CD4-positive, alpha-beta T cell treated with Interleukin-4 for 1 hour (primary cell): ENCODE measurements around the gene LRRC72.
"Not testable (repeated sequence)": the region's sequence is repeated elsewhere in the genome, so short reads cannot be mapped to it uniquely, and the experiment has no call there.

ENCODE experiments used
- DNase-seq, 2 donors: peaks; one replicate each; pipeline ENCODE4 v3.0.0-alpha.2; 2020 to 2022

Gene LRRC72

DNA sequence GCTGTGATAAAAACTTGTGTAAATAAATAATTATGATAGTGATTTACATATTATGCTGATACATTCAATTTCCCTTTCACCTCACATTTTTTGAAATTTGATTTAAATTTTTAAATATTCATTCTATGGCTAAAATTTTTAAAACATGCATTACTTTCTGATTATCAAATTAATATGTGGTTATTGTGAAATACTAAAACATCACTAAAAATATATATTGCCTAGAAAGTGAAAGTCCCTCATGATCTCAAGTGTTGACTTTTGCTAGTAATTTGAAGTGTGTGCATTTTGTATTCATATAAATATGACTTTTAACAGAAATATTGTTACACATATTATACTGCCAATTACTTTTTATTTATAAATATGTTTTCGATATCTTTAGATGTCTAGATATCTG is 3.1 kb downstream of the LRRC72 start:
- DNase-seq = no peak

- DNase-seq = no peak
These were observed 5.1 kb downstream of the LRRC72 start for GRCh38 chr7:16531707-16532106.

DNA sequence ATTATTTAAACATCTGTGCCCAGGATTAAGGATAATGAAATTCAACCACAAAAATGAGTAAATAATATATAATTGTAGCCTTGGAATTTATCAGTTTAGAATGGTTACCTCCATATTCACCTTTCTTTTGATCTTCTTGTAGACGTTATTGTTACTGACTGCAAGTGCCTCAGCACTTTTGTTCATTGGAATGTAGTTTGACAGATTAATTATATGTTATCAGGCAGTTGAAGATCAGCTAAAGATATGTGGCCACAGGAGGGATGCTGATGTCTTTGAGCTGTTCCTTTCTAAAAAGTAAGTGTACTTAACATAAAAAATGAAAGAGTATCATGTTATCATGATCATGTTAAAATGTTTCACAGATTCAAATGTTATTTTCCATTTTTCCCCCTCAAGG is 5.6 kb downstream of the LRRC72 start:
- DNase-seq = no peak

DNA sequence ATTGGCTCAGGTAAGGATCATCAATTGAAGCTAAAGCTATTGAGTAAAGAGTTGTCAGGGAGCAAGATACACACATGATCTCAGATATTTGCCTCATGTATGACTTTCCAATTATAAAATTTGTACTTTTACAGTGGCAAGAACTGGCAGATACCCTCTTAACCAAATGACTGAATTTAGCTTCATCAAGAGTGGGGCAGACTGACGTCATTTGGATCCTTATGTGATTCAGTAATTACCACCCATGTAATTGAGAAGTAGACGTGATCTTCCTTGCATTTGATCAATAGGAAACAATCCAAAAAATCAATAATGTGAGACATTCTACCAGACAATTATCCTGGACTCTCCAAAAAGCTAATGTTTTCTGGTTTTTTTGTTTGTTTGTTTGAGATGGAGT is 8.9 kb downstream of the LRRC72 start:
- no peak for DNase-seq

GRCh38 chr7:16540559-16540958 is 13.9 kb downstream of the LRRC72 start:
- not testable (repeated sequence) for DNase-seq

GRCh38 chr7:16542401-16542800 is 15.8 kb downstream of the LRRC72 start:
- DNase-seq = no peak

- no peak for DNase-seq
These were observed 16.8 kb downstream of the LRRC72 start for GRCh38 chr7:16543456-16543855.

DNA sequence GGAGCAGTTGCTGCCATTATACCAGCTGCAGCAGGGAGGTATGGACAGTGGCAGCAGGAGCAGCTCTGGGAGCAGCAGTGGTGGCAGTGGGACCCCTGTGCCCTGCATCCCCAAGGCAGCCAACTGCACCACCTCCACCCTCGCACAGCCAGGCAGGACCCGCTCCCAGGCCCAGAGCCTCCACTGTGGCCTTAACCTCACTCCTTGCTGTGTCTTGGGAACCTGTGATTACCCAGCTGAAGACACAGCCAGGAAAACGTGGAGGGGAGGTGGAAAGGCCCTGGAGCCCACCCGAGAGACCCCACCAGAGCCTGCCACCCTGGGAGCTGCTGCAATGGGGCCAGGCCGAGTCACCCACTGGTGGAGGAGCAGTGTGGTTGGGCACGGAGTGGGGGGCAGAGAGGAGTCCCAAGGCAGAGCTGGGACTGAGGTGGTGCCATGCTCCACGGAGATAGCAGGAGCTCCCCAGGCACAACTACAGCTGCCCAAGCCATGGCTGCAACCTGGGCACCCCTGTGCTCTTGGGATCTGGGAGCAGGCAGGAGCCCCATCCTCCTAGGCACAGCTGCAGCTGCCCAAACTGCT is 20.4 kb downstream of the LRRC72 start:
- DNase-seq = no peak

DNA sequence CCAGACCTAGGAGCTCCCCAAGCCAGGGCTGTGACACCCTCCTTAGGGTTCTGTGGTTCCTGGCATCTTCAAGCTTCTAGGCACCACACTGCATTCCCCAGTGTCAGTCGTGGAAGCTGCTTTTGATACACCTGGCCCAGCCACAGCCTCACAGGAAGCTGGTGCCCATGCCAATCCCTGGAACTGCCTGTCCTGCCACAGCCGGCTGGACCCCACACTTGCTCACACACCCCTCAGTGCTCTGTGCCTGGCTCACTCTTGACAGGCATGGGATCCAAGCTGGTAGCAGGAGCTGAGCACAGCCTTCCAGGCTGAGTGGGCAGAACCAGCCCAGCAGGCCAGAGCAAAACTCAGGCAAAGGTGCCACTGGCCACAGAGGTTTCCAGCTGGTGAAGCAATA is 21.8 kb downstream of the LRRC72 start:
- DNase-seq = no peak

GRCh38 chr7:16550671-16551070 is 24.0 kb downstream of the LRRC72 start:
- no peak for DNase-seq

DNA sequence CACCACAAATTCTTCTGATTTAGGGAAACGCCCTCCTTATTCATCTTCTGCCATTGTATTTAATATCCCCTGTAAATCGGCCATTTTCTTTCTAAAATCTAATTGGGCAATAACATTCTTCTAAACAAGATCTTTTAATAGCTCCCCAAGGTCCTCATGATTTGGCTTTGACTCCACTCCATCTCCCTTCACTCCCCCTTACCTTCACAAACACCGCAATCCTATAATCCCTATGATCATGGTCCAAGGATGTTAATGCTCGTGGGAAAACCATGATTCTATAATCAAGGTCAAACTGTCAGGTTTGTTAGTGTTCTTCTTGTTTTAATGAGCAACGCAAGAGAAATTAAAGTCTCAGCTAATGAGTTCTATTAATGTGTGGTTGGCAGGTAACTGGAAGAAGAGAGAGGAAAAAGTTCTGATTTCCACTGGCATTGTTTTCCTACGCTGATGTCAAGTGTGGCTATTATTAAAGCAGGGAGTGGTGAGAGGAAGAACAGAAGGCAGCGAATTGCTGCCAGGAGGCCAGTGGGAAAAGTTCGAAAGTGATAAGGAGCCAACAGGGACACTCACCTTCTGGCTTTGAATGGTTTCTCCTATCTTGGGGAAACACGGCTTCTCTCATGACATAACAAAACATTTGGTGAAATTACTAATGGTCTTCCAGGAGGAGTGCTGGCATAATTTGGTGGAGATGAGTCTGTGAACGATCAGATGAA is 28.1 kb downstream of the LRRC72 start:
- no peak for DNase-seq

DNA sequence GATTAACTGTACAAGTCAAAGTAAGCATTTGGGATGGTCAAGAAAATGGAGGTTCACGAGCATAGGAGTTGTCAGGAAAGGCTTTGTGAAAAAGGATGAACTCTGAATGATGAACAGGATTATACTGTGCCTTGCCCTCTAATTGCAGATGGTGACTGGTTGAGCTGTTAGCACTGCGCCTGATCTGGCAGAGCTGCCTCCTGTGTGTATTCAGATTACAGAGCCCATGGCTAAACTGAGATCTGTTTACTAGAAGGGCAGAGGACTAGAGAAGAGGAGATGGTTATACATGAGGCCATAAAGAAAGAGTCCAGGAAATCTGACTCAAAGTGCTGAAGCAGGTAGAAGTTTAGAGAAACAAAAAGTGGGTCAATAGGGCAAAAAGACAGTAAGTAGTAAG is 29.7 kb downstream of the LRRC72 start:
- DNase-seq = no peak

DNA sequence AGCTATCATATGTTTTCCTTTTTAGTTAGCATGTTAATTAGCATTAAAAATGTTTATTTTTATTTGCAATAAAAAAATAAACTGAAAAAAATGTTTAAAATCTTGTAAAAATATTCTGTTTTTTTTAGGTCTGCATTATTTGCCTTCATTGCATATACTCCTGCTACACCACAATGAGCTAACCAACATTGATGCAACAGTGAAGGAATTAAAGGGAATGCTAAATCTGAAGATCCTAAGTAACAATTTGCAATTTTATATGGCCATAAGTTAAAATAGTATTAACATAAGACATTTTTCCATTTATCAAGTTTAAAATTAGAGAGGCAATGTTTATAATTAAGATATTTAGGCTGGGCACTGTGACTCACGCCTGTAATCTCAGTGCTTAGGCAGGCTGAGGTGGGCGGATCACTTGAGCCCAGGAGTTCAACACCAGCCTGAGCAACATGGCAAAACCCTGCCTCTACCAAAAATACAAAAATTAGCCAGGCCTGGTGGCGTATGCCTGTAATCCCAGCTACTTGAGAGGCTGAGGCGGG is 32.2 kb downstream of the LRRC72 start:
- no peak for DNase-seq

DNA sequence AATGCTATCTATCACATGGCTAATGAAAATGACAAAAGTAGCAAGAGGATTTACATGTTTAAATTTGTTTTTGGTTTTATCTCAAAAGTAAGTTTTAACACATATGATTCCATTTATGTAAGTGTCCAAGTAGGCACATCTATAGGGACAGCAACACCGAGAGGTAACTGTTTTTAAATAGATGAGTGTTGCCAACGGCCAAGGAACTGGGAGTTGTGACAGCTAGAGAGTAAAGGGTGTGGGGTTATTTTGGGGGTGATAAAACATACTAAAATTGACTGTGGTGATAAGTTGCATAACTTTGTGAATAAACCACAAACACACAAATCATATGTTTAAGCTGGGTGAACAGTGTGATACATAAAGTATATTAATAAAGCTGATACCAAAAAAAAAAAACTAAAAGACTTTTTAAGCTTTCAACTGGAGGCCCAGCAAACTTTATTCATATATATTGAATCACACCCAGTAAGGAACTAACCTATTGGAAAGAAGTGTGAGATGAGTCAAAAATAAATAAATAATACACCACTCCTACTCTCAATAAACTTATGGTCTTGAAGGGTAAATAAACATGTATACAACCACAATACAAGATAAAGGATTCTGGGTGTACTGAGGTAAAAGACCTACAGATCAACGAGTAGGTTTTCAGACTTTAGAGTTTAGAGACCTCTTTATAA is 33.0 kb downstream of the LRRC72 start:
- DNase-seq = no peak

DNA sequence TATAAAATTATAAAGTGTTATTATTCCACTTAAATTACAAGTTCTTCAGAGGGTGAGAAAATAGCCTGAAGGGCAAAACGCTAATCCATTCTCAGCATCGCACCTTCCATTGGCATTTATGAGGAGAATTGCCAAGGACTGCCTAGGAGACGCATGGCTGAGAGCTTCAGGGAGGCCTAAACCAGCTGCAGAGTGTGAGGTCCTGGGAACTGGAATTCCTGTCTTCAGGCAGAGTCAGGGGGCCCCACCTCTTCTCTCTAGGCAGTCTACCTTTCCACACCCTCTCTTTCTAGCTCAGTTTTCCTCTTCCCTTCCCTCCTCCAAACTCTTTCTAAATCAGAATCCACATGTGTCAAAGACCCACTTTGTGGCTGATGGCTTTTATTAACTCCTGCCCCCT is 35.3 kb downstream of the LRRC72 start:
- no peak for DNase-seq

DNA sequence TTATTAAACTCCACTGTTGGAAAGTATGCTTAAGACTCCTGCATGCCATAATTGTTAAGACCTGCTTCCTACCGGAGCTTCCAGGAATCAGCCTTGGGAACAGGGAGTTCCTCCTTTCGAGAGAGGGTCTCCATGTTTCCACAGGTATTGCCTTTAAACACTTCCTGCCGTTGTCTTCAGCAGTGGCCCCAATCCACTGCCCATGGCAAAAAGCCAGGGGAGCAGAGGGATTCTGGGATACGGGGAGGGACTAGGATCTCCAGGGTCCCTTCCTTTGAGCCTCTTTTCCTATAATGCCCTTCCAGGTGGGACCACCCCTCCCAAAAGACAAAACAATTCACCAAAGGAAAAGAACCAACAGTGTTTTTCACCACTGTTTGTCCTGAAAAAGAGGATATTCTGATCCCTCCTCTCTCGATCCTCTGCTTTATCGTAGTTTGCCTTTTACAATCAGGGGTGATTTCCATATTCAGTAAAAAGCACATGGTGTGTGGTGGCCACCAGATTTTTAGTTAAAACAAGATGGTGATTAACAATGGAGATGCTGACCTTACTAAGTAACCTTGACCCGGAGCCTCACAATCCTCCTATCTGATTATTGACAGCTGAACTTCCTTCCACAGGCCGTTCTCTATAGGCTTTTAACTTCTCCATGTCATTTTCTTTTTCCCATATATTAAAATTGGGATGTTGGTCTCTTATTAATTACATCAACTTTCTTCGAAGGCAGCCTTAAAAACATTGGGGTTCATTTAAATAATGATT is 36.0 kb downstream of the LRRC72 start:
- DNase-seq = no peak

- DNase-seq = peak in 1 of 2 donors; percentile 29
These were observed 36.8 kb downstream of the LRRC72 start for GRCh38 chr7:16563281-16564022.

- peak in 1 of 2 donors; percentile 5 for DNase-seq
These were observed 37.4 kb downstream of the LRRC72 start for GRCh38 chr7:16564023-16564380.

- DNase-seq = peak in 1 of 2 donors; percentile 65
These were observed 38.3 kb downstream of the LRRC72 start for GRCh38 chr7:16564909-16565426.

GRCh38 chr7:16571941-16572340 is 45.3 kb downstream of the LRRC72 start:
- no peak for DNase-seq

DNA sequence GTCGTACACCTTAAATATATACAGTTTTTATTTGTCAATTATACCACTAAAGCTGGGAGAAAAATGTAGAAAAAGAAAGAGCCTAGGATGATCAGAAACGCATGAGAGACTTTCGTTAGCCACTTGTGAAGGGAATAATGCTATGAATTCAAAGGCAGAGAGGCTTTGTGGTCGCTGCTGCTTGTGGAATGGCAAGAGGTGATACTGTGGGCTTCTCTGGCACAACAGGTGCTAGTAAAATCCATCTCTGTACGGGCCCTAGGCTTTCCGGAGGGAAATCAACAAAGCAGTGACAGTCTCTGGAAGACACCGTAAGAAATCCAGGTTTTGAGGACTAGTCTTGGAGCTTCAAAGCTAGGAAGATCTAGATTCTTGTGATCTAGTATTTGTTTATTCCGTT is 52.6 kb downstream of the LRRC72 start:
- DNase-seq = no peak

- no peak for DNase-seq
These were observed 54.7 kb downstream of the LRRC72 start for GRCh38 chr7:16581286-16581685.
